HG02852 (cell line): ENCODE measurements around the gene ITGB8.
A peak's percentile ranks its signal among the peaks of the same experiment; 100 is the strongest.

ENCODE experiments used
- ATAC-seq: cut with Tn5 transposase; IDR thresholded peaks from one replicate; pipeline ENCODE4 v1.9.1; 2021; ENCODE audit warnings: mild to moderate bottlenecking, moderate library complexity; ENCODE audit not compliant: unreplicated experiment

Gene ITGB8

DNA sequence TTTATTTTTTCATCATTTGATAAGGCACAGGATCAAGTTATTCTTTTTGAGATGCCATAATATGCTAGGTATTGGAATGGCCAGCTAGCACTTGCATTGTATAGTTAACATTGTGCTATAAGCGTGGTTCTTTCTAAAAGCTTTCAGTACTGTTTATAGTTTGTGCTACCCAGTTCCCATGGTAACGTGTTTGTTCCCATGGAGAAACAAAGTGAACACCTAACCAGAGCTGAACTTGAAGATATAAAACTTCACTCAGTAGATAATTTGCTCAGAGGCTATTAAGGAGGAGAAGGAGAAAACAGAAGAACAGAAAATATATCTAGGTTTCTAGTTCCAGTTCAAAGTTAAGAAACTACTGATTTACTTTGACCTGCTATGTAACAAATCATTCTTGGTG lies 23.6 kb upstream of the ITGB8 start:
- ATAC-seq, result peak; percentile 77

DNA sequence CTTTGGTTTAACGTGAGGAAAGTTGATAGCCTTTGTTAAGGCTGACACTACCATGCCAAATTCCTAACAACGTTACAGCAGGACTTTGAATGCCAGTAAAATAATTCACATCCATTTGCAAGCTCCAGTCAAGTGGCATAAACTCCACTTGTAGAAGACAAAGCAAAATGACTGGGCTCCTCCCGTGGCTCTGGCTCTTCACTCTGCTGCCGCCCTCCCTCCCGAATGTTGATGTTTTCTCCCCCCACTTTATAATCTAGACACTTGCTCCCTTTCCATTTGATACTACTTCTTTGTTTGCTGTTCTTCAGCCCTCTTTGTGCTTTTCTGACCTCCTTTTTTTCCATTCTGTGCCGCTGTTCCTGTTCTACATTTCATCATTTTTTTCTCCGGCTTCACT lies 22.8 kb upstream of the ITGB8 start:
- ATAC-seq, result no peak

GRCh38 chr7:20310301-20310700 lies 20.4 kb upstream of the ITGB8 start:
- ATAC-seq, result no peak

DNA sequence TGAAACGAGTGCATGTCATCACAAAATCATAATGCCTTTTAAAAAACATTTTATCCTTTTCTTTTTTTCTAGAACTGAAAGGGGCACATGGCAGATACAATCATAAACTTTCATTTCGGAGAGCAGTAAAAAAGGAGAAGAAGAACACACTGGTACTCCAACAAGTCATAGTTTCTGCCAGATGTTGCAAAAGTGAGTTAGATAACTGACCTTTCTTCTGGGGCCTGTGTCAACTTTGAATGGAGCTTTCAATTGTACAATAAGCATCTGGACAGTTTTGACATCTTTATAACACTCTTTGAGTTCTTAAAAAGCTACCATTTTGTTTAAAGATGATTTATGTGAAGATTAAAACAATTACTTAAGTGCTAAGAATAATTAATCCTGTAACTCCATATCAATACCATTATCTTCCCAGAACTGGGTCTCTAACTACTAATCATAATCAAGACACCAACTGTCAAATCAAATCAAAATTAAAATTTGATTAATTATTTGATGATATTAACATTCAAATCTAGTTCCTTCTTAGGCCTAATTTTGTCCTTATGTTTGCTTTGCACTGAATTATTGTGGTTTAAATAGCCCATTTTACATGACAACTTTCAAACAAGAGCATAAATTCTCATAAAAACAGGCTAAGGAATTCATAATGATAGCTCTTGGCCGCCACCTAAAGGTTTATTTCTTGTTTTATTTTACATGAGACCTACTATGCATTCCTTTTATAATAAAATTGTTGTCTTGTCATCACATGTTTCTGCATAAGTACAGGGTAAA lies 19.5 kb upstream of the ITGB8 start:
- peak; percentile 46 for ATAC-seq

DNA sequence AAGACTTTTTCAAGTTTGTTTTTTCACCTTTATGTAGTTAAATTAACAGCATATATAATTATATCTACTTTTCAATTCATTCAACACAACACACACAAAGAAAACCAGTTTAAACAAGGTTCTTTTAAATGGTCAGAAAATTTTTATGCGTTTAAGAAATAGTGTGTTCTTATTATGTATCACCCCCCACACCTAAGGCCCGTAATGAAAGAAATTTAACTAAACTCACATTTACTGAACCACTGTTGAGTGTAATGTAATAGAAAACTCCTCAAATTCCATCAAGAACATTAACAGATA lies 19.0 kb upstream of the ITGB8 start:
- no peak for ATAC-seq

DNA sequence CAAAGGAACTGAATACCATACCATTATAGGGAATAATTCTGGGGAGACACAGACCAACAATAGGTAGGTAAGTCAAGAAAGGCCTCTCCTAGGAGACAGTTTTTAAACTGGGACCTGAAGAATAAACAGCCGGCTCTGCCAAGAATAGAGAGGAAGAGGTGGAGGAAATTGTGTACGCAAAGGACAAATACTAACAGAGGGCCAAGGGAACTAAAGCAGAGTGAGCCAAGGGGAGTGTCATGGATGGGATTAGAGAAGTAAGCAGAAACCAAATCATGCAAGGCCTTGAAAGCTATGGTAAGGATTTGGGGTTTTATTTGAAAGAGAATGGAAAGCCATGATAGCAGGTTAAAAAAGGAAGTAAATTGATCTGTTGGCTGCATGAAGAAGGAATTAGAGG lies 18.1 kb upstream of the ITGB8 start:
- ATAC-seq, result no peak

GRCh38 chr7:20313626-20314025 lies 17.1 kb upstream of the ITGB8 start:
- ATAC-seq, result no peak

GRCh38 chr7:20314198-20314597 lies 16.5 kb upstream of the ITGB8 start:
- ATAC-seq, result no peak

GRCh38 chr7:20316706-20317105 lies 14.0 kb upstream of the ITGB8 start:
- ATAC-seq, result no peak

DNA sequence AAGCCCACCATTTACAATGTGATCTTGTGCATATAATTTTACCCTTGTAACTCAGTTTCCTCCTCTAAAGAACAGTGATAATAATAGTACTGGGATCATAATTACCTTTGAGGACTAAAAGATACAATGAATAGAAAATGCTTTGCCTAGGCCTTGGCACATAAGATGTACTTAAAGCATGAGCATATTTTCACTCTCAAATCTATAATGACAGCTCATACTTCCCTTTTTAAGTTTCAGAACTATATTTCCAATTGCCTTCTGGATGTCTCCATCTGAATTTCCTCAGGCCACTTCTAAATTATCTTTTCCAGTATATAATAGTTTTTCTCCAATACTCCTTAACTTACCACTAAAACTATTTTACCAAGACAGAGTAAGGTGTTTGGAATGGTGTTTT lies 13.3 kb upstream of the ITGB8 start:
- no peak for ATAC-seq

DNA sequence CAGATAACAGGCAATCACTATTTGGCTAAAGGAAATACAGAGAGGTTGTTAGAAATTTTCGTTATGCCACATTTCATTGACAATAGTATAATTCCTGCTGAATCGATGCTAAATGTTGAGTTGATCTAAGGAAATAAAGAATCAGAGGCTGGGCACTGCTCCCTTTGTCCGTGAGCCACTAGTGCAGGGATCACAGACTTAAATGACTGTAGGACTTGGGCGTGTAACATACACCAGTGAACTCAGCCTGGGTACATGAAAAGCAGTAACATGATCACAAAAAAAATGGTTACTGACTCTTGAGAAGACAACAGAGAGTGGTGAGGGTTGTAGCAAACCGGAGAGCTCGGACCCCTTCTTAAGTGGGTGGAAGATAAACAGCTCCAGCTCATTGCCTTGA lies 11.8 kb upstream of the ITGB8 start:
- no peak for ATAC-seq

DNA sequence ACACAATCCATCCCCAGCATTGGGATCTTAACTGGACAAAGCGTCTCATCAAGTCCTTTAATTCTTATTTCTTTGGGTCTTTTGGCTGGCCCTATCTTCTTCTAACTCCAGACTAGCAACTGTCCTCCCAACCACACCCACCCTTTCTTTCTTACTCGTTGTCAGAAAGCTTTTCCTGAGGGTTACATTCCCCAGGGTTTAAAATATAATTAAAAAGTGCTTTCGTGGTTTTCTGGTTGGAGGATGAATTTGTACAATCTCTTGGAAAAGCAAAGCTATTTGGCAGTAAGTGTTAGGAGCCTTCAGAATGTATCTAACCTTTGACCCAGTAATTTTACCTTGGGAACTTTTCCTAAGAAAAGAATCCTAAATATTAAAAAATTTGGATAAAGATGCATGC lies 10.4 kb upstream of the ITGB8 start:
- no peak for ATAC-seq

DNA sequence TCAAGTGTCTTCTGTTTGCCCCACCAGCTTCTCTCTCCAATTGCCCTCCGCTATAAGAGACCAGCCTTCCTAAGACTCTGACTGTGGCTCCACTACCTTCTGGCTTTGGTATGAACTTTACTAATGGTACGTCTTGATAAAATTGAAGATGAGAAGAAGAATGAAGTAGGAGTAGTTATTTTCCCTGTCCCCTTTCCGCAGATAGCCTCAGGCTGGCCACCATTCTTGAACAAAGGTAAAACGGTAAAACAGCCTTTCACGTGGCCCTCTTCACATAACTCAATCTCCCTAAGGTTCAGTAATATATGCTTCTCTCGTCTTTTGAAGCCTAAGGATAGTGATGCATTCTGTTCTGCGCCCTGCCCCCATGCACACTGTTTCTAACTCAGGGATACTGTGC lies 9.9 kb upstream of the ITGB8 start:
- ATAC-seq, result no peak

GRCh38 chr7:20323595-20323994 lies 7.1 kb upstream of the ITGB8 start:
- no peak for ATAC-seq

GRCh38 chr7:20326342-20326741 lies 4.4 kb upstream of the ITGB8 start:
- no peak for ATAC-seq

- ATAC-seq, result no peak
Observed at GRCh38 chr7:20327055-20327454, 3.6 kb upstream of the ITGB8 start.

DNA sequence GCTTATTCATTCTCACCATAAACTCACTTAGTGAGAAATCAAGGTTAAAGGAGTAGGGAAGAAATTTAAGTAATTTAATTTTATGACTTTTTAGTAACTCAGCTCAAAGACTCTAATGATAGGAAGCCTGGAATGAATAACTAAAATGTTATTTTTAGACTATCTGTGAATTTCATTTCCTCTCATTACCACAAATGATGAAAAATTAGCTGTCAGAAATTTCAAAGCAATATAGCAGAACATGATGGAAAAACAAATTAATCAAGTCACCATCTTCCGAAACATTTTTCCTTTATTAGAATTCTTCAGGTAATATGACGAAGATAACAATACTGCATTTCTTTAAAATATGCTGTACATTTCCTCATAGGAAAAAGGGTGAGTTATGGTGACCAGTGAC lies 2.7 kb upstream of the ITGB8 start:
- ATAC-seq, result no peak

GRCh38 chr7:20328692-20329091 lies 2.0 kb upstream of the ITGB8 start:
- no peak for ATAC-seq

GRCh38 chr7:20329389-20330238 lies 1.1 kb upstream of the ITGB8 start:
- ATAC-seq, result peak; percentile 38

DNA sequence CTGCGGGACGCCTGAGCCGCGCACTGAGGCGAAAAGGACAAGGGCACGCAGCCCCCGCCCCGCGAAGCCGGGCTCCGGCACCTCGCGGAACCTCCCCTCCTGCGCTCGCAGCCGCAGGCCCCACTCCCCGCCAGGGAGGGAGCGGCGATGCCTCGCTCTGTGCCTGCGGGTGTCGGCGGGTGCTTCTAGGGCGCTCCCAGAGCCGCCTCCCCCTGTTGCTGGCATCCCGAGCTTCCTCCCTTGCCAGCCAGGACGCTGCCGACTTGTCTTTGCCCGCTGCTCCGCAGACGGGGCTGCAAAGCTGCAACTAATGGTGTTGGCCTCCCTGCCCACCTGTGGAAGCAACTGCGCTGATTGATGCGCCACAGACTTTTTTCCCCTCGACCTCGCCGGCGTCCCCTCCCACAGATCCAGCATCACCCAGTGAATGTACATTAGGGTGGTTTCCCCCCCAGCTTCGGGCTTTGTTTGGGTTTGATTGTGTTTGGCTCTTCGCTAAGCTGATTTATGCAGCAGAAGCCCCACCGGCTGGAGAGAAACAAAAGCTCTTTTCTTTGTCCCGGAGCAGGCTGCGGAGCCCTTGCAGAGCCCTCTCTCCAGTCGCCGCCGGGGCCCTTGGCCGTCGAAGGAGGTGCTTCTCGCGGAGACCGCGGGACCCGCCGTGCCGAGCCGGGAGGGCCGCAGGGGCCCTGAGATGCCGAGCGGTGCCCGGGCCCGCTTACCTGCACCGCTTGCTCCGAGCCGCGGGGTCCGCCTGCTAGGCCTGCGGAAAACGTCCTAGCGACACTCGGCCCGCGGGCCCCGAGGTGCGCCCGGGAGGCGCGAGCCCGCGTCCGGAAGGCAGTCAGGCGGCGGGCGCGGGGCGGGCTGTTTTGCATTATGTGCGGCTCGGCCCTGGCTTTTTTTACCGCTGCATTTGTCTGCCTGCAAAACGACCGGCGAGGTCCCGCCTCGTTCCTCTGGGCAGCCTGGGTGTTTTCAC lies 519 bp downstream of the ITGB8 start:
- ATAC-seq, result peak; percentile 23
